ENCODE results near the gene GALNT10. TPM values are rescaled to one million over a fixed set of nuclear protein-coding genes. Genes with fewer than 3 reads are reported as not detected.

Gene GALNT10
- polyA plus RNA-seq, 2 of the 4 experiments (the other 2 are of a cell fraction): 110 to 156 TPM

DNA sequence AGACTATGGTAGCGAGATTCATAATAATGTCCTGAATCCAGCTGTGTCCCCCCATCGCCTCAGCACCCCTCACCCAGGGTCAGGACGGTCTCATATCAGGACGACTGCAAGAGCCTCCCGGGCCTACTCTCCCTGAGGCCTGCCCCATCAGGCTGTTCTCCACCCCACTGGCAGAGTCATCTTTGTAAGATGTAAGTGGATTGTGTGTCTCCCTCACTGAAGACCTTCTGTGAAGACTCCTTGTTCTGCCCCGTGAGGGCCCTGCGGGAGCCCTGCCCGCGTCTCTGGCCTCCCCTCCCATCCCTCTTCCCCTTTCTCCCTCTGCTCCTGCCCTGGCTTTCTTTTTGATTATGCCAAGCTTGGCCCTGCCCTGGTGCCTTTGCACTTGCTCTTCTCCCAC, 211.4 kb downstream of the GALNT10 start (continued):
- no peak for TF ChIP-seq MAZ (IDR thresholded peaks at IDR 0.05; ENCODE audit: borderline replicate concordance, low read depth, low read length)
- TF ChIP-seq RFX5 (IDR thresholded peaks at IDR 0.05): no peak
- no peak for TF ChIP-seq HEYL (CRISPR knock-in tag; IDR thresholded peaks at IDR 0.05)

DNA sequence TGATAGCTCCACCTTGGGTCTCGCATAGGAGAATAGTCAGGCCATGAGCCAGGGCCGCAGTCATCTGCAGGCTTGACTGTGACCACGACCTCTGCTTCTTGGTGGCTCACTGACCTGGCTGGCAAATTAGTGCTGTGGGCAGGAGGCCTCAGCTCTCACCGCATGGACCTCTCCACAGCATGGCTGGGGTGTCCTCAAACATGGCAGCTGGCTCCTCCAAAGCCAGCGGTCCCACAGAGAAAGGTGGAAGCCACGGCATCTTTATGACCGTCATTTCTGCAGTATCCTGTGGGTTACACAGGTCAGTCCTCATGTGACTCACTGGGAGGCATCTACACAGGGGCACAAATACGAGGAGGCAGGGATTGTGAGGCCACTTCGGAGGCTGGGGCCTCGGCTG, 212.1 kb downstream of the GALNT10 start:
- H3K9me3 ChIP-seq: no peaks in the 10 kb centered on the region
- FAIRE-seq (no peak), DNase-seq (ENCODE audit: low read depth in 1 of 2, low spot score in 1 of 2) (no peak), ATAC-seq (no peak)
- peaks cover 16% of the 10 kb centered on the region for H3K4me1 ChIP-seq
- no peak overlapping the region for H3K4me3 ChIP-seq
- POLR2A ChIA-PET: no interaction called here
- no peak for TF ChIP-seq FOXS1 (CRISPR knock-in tag; IDR thresholded peaks at IDR 0.05)
- TF ChIP-seq, protein P1, sequence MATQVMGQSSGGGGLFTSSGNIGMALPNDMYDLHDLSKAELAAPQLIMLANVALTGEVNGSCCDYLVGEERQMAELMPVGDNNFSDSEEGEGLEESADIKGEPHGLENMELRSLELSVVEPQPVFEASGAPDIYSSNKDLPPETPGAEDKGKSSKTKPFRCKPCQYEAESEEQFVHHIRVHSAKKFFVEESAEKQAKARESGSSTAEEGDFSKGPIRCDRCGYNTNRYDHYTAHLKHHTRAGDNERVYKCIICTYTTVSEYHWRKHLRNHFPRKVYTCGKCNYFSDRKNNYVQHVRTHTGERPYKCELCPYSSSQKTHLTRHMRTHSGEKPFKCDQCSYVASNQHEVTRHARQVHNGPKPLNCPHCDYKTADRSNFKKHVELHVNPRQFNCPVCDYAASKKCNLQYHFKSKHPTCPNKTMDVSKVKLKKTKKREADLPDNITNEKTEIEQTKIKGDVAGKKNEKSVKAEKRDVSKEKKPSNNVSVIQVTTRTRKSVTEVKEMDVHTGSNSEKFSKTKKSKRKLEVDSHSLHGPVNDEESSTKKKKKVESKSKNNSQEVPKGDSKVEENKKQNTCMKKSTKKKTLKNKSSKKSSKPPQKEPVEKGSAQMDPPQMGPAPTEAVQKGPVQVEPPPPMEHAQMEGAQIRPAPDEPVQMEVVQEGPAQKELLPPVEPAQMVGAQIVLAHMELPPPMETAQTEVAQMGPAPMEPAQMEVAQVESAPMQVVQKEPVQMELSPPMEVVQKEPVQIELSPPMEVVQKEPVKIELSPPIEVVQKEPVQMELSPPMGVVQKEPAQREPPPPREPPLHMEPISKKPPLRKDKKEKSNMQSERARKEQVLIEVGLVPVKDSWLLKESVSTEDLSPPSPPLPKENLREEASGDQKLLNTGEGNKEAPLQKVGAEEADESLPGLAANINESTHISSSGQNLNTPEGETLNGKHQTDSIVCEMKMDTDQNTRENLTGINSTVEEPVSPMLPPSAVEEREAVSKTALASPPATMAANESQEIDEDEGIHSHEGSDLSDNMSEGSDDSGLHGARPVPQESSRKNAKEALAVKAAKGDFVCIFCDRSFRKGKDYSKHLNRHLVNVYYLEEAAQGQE (IDR thresholded peaks at IDR 0.05): no peak
- TF ChIP-seq GATA3 (IDR thresholded peaks at IDR 0.05; ENCODE audit: borderline replicate concordance): no peak
- TF ChIP-seq FOSL2 (IDR thresholded peaks at IDR 0.05): no peak
- TF ChIP-seq FOSL2 (CRISPR knock-in tag; IDR thresholded peaks at IDR 0.05): no peak
- TF ChIP-seq RCOR1 (IDR thresholded peaks at IDR 0.05; ENCODE audit: low read depth, low read length): no peak
- TF ChIP-seq, protein P2, sequence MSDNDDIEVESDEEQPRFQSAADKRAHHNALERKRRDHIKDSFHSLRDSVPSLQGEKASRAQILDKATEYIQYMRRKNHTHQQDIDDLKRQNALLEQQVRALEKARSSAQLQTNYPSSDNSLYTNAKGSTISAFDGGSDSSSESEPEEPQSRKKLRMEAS (IDR thresholded peaks at IDR 0.05): no peak
- no peak for TF ChIP-seq HOXB5 (CRISPR knock-in tag; IDR thresholded peaks at IDR 0.05)
- TF ChIP-seq HDAC2 (IDR thresholded peaks at IDR 0.05): no peak
- no peak for TF ChIP-seq MYC (IDR thresholded peaks at IDR 0.05; ENCODE audit: borderline replicate concordance, low read length)
- TF ChIP-seq RNF2 (IDR thresholded peaks at IDR 0.05; ENCODE audit: borderline replicate concordance, low read depth): no peak
- no peak for TF ChIP-seq NR3C1 (IDR thresholded peaks at IDR 0.05)
- TF ChIP-seq POLR2A (IDR thresholded peaks at IDR 0.05; ENCODE audit: low read length): no peak
- TF ChIP-seq, protein P3, sequence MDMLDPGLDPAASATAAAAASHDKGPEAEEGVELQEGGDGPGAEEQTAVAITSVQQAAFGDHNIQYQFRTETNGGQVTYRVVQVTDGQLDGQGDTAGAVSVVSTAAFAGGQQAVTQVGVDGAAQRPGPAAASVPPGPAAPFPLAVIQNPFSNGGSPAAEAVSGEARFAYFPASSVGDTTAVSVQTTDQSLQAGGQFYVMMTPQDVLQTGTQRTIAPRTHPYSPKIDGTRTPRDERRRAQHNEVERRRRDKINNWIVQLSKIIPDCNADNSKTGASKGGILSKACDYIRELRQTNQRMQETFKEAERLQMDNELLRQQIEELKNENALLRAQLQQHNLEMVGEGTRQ (IDR thresholded peaks at IDR 0.05): no peak
- TF ChIP-seq, protein P4, sequence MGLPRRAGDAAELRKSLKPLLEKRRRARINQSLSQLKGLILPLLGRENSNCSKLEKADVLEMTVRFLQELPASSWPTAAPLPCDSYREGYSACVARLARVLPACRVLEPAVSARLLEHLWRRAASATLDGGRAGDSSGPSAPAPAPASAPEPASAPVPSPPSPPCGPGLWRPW (IDR thresholded peaks at IDR 0.05): no peak
- TF ChIP-seq, protein P5, sequence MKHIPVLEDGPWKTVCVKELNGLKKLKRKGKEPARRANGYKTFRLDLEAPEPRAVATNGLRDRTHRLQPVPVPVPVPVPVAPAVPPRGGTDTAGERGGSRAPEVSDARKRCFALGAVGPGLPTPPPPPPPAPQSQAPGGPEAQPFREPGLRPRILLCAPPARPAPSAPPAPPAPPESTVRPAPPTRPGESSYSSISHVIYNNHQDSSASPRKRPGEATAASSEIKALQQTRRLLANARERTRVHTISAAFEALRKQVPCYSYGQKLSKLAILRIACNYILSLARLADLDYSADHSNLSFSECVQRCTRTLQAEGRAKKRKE (CRISPR knock-in tag; IDR thresholded peaks at IDR 0.05; ENCODE audit: low read depth): no peak
- TF ChIP-seq, protein P6, sequence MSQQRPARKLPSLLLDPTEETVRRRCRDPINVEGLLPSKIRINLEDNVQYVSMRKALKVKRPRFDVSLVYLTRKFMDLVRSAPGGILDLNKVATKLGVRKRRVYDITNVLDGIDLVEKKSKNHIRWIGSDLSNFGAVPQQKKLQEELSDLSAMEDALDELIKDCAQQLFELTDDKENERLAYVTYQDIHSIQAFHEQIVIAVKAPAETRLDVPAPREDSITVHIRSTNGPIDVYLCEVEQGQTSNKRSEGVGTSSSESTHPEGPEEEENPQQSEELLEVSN (IDR thresholded peaks at IDR 0.05; ENCODE audit: borderline replicate concordance, low read depth): no peak
- TF ChIP-seq SMC3 (IDR thresholded peaks at IDR 0.05): no peak
- TF ChIP-seq HEYL (CRISPR knock-in tag; IDR thresholded peaks at IDR 0.05): no peak
- no peak for TF ChIP-seq BHLHE40 (IDR thresholded peaks at IDR 0.05; ENCODE audit: low read depth, low read length)
- TF ChIP-seq JUNB (IDR thresholded peaks at IDR 0.05): no peak
- peak overlapping the region in 1 of 2 experiments; percentile 31; a peak in 1 of 6 replicates for H3K27ac ChIP-seq
- H3K4me2 ChIP-seq: no peak overlapping the region
- CTCF ChIA-PET: interaction anchor here (1.2 to 5.1 kb wide), 2 partner anchors 204 to 330 kb away, joined by 5 to 51 read pairs; no protein-coding TSS in a partner anchor
- WGBS (ENCODE audit: missing lambda C conversion rate): 91% methylated on average over 9 of the region's 10 CpGs
